Calu3 (cell line): ENCODE results near the gene TRIAP1. TPM values are rescaled to one million over a fixed set of nuclear protein-coding genes. Genes with fewer than 3 reads are reported as not detected.

Experiments
- BruUV-seq: library from RNA; stranded (reverse); fragments of 400-500 nt; replicated peaks from 2 replicates; lab custom pipeline; 2021; lab: Mats Ljungman, UMichigan
- CTCF ChIA-PET: fragments of 300-600 bp; sonication (Branson Sonifier 250); formaldehyde crosslinking; loops from one replicate; lab custom pipeline; 2022; ENCODE audit warnings: antibody characterized with exemption; lab: Charles Lee
- DNase-seq: peaks from one replicate; pipeline ENCODE4 v3.0.0; 2022
- H3K27ac Mint-ChIP-seq: one replicate; pipeline ENCODE4 v1.8.0; 2022; ENCODE audit warnings: mixed read lengths; ENCODE audit not compliant: unreplicated experiment
- H3K27me3 Mint-ChIP-seq: one replicate; pipeline ENCODE4 v1.8.0; 2022; ENCODE audit warnings: mixed read lengths; ENCODE audit not compliant: unreplicated experiment
- H3K36me3 Mint-ChIP-seq: one replicate; pipeline ENCODE4 v1.8.0; 2022; ENCODE audit warnings: mild to moderate bottlenecking, moderate library complexity, mixed read lengths; ENCODE audit not compliant: insufficient read depth, unreplicated experiment
- H3K4me1 Mint-ChIP-seq: one replicate; pipeline ENCODE4 v1.8.0; 2022; ENCODE audit warnings: mild to moderate bottlenecking, low read depth, mixed read lengths; ENCODE audit not compliant: unreplicated experiment
- H3K4me3 Mint-ChIP-seq: one replicate; pipeline ENCODE4 v1.8.0; 2022; ENCODE audit warnings: mild to moderate bottlenecking, low read depth, moderate library complexity, mixed read lengths; ENCODE audit not compliant: unreplicated experiment
- H3K9me3 Mint-ChIP-seq: one replicate; pipeline ENCODE4 v1.8.0; 2022; ENCODE audit warnings: low read depth, mixed read lengths; ENCODE audit not compliant: unreplicated experiment
- intact Hi-C: fragments of 100-400 bp; cut with micrococcal nuclease; formaldehyde crosslinking; loops from one replicate; pipeline ENCODE4 v1.10.0; 2022; ENCODE audit not compliant: unreplicated experiment
- total RNA-seq: library from RNA; stranded (reverse); gene quantifications from 2 replicates; pipeline ENCODE4 v1.2.3, GENCODE V29; 2022
- TF ChIP-seq, protein P1 (sequence below): fragments of 200-600 bp; IDR thresholded peaks from one replicate; pipeline ENCODE4 v1.8.0; 2022; ENCODE audit warnings: antibody characterized with exemption; ENCODE audit not compliant: unreplicated experiment

Gene TRIAP1
- total RNA-seq, 1 experiment from 2014 or later: 29.4 TPM

DNA sequence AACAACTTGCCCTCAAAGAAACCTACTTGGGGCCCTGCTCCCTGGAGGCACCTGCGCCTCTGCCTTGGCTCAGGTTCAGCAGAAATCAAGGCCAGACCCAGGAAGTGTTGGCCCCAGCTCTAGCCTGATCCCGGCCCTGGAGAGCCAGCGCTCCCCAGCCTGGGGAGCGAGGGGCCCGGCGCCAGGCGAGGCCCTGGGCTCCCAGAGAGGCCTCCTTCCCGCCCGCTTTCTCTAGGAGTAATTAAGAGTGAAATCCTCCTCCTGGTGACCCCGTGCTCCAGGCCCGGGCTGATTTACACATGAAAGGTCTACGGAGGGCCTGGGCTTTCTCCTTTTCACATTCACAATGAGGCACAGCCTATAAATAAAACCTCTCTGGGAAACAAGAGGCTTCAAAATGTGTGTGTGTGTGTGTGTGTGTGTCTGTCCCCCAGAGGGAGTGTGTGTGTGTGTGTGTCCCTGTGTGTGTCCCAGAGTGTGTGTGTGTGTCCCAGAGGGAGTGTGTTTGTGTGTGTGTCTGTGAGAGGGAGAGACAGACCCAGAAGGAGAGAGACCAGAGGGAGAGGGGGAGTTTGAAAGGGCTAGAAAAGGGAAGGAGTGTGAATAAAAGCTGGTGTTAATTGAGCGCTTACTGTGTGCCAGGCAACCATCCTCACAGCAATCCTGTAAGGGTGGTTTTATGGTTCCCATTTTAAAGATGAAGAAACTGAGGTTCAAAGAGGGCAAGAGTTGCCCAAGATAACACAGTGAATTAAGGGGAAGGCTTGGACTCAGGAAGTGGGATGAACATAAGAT, 32.1 kb downstream of the TRIAP1 start:
- no peaks in the 10 kb centered on the region for H3K27me3 Mint-ChIP-seq
- TF ChIP-seq, protein P1, sequence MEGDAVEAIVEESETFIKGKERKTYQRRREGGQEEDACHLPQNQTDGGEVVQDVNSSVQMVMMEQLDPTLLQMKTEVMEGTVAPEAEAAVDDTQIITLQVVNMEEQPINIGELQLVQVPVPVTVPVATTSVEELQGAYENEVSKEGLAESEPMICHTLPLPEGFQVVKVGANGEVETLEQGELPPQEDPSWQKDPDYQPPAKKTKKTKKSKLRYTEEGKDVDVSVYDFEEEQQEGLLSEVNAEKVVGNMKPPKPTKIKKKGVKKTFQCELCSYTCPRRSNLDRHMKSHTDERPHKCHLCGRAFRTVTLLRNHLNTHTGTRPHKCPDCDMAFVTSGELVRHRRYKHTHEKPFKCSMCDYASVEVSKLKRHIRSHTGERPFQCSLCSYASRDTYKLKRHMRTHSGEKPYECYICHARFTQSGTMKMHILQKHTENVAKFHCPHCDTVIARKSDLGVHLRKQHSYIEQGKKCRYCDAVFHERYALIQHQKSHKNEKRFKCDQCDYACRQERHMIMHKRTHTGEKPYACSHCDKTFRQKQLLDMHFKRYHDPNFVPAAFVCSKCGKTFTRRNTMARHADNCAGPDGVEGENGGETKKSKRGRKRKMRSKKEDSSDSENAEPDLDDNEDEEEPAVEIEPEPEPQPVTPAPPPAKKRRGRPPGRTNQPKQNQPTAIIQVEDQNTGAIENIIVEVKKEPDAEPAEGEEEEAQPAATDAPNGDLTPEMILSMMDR: no peak

DNA sequence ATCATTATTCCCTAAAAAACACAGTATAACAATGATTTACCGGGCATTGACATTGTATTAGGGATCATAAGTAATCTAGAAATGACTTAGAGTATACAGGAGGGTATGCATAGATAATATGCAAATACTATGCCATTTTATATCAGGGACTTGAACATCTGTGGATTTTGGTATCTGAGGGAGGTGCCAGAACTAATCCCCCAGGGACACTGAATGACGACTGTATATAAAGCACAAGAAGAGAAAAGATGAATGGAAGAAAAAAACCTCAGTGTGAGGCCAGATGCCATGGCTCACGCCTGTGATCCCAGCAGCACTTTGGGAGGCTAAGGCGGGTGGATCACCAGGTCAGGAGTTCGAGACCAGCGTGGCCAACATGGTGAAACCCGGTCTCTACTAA, 33.8 kb downstream of the TRIAP1 start:
- intact Hi-C loops: no loop called here
- H3K27ac Mint-ChIP-seq: no peak overlapping the region
- no TSS peak for BruUV-seq

More for the DNA sequence above, 32.1 kb downstream of the TRIAP1 start:
- intact Hi-C loops: no loop called here
- H3K36me3 Mint-ChIP-seq: no peaks in the 10 kb centered on the region
- H3K9me3 Mint-ChIP-seq: no peaks in the 10 kb centered on the region
- H3K4me1 Mint-ChIP-seq: no peaks in the 10 kb centered on the region
- no peak overlapping the region for H3K4me3 Mint-ChIP-seq
- no peak for DNase-seq
- H3K27ac Mint-ChIP-seq: no peak overlapping the region
- CTCF ChIA-PET: interaction anchor here (0.6 kb wide), 3 partner anchors 15 to 20 kb away, joined by 3 to 8 read pairs (median 6); no protein-coding TSS in a partner anchor
- BruUV-seq: no TSS peak

DNA sequence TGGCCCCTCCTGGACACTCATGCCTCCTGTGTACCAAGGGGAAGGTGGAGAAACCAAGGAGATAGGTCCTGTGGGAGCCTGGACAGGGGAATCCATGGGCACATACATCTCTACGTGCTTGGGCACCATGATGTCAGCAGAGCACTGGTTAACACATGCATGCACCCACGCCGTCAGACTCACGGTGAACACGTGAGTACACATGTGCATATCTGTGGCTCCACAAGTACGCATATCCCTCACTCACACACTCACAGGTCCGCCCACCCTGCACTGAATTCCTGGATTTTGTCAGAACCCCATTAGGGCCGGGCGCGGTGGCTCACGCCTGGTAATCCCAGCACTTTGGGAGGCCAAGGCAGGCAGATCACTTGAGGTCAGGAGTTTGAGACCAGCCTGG, 37.4 kb downstream of the TRIAP1 start:
- Mint-ChIP-seq H3K4me1 (no peaks in the 10 kb centered on the region), H3K4me3 (no peak overlapping the region), H3K9me3 (no peaks in the 10 kb centered on the region), H3K36me3 (no peaks in the 10 kb centered on the region), H3K27me3 (peaks cover 6% of the 10 kb centered on the region), H3K27ac (no peak overlapping the region)
- BruUV-seq: no TSS peak
- TF ChIP-seq, protein P1: no peak
- intact Hi-C loops: no loop called here
- no peak for DNase-seq
- CTCF ChIA-PET: no interaction called here

More for the DNA sequence above, 33.8 kb downstream of the TRIAP1 start:
- Mint-ChIP-seq H3K4me1 (no peaks in the 10 kb centered on the region), H3K36me3 (no peaks in the 10 kb centered on the region), H3K9me3 (no peaks in the 10 kb centered on the region), H3K4me3 (no peak overlapping the region), H3K27me3 (no peaks in the 10 kb centered on the region)
- TF ChIP-seq, protein P1: no peak
- DNase-seq: no peak
- CTCF ChIA-PET: no interaction called here

DNA sequence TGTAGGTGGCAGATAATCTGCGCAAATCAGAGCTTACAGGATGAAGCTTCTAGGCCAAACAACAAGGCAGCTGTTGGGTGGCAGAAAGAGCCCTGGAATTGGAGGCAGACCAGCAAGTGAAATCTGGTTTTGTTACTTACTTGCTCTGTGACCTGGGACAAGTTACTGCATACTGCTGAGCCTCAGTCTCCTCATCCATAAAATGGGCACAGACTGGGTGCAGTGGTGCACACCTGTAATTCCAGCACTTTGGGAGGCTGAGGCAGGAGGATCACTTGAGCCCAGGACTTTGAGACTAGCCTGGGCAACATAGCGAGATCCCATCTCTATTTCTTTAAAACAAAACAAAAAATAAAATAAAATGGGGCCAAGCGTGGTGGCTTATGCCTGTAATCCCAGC, 39.6 kb downstream of the TRIAP1 start:
- no peak for DNase-seq
- CTCF ChIA-PET: no interaction called here
- BruUV-seq: no TSS peak
- Mint-ChIP-seq H3K27me3 (peaks cover 29% of the 10 kb centered on the region), H3K27ac (no peak overlapping the region), H3K9me3 (no peaks in the 10 kb centered on the region), H3K4me1 (no peaks in the 10 kb centered on the region), H3K4me3 (no peak overlapping the region), H3K36me3 (no peaks in the 10 kb centered on the region)
- intact Hi-C loops: no loop called here
- TF ChIP-seq, protein P1: no peak
